Body of pancreas (tissue), 4 donors: ENCODE measurements around the gene TTLL9.

Source experiments
- POLR2A ChIP-seq, 3 donors: fragments of 450-650 bp; IDR thresholded peaks; one replicate each; pipeline ENCODE4 v1.6.1; 2016; ENCODE audit warnings: antibody characterized with exemption in 3 of 3, mild to moderate bottlenecking in 2 of 3
- TF ChIP-seq, protein P1 (sequence below), 7 experiments: fragments of 450-650 bp in 4 of 7; fragments of 200-600 bp in 3 of 7; sonication (generic) in 3 of 7; IDR thresholded peaks; one replicate each; pipeline ENCODE4 v1.5.1; 2016 to 2019; ENCODE audit warnings: antibody characterized with exemption in 7 of 7

DNA sequence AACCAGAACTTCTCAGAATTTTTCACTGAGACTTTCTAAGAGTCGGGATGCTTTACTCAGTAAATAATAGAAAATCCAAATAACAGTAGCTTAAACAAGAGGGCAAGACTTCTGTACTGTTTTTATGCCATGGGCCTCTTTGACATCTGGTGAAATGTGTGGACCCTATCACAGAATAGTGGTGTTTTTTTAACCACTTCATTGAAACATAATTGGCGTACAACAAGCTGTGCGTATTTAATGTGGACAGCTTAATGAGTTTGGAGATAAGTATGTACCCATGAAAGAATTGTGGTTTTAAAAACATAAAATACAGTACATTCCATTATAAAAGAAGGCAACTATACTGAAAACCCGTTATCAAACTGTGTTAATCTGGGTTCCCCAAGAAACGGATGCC lies 43.7 kb downstream of the TTLL9 start:
- TF ChIP-seq, protein P1, sequence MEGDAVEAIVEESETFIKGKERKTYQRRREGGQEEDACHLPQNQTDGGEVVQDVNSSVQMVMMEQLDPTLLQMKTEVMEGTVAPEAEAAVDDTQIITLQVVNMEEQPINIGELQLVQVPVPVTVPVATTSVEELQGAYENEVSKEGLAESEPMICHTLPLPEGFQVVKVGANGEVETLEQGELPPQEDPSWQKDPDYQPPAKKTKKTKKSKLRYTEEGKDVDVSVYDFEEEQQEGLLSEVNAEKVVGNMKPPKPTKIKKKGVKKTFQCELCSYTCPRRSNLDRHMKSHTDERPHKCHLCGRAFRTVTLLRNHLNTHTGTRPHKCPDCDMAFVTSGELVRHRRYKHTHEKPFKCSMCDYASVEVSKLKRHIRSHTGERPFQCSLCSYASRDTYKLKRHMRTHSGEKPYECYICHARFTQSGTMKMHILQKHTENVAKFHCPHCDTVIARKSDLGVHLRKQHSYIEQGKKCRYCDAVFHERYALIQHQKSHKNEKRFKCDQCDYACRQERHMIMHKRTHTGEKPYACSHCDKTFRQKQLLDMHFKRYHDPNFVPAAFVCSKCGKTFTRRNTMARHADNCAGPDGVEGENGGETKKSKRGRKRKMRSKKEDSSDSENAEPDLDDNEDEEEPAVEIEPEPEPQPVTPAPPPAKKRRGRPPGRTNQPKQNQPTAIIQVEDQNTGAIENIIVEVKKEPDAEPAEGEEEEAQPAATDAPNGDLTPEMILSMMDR (IDR thresholded peaks at IDR 0.05): no peak
- TF ChIP-seq POLR2A (IDR thresholded peaks at IDR 0.05): no peak
